Measurements from ENCODE around the gene ADGRF1.

- no peak for TF ChIP-seq CTCF (IDR thresholded peaks at IDR 0.05)
- TF ChIP-seq POLR2AphosphoS5 (IDR thresholded peaks at IDR 0.05): no peak
- TF ChIP-seq POLR2A (IDR thresholded peaks at IDR 0.05; ENCODE audit: low read depth): no peak
- TF ChIP-seq EP300 (IDR thresholded peaks at IDR 0.05): no peak
Measured at GRCh38 chr6:46963039-46963438, 79.1 kb downstream of the ADGRF1 start.

Data from esophagus muscularis mucosa (tissue), 4 donors.